Transverse colon (tissue), 4 donors: ENCODE data around the gene ARID4B. TPM values are rescaled to one million over a fixed set of nuclear protein-coding genes. Genes with fewer than 3 reads are reported as not detected.

Source experiments
- DNase-seq: peaks from one replicate; pipeline ENCODE4 v3.0.0-alpha.2; 2019
- H3K27ac ChIP-seq, 4 donors: fragments of 200-600 bp; sonication (generic); 2 replicates each; pipeline ENCODE4 v1.5.1; 2016 to 2018; ENCODE audit warnings: inconsistent platforms in 4 of 4
- H3K27me3 ChIP-seq: fragments of 200-600 bp; sonication (generic); 2 replicates; pipeline ENCODE4 v1.5.1; 2017; ENCODE audit warnings: inconsistent platforms
- H3K36me3 ChIP-seq, 4 donors: fragments of 200-600 bp; sonication (generic); 2 replicates each; pipeline ENCODE4 v1.5.1; 2017 to 2019; ENCODE audit warnings: inconsistent platforms in 4 of 4
- H3K4me1 ChIP-seq, 4 donors: fragments of 200-600 bp; sonication (generic); 2 replicates each; pipeline ENCODE4 v1.5.1; 2017 to 2020; ENCODE audit warnings: inconsistent platforms in 4 of 4
- H3K4me3 ChIP-seq, 4 donors: fragments of 200-600 bp; sonication (generic); 1 replicate in 1 of 4; 2 replicates in 3 of 4; pipeline versions ENCODE4 v1.5.1 to v1.6.1; 2017 to 2019; ENCODE audit warnings: inconsistent platforms in 4 of 4
- H3K9me3 ChIP-seq, 2 donors: fragments of 200-600 bp; sonication (generic); 2 replicates each; pipeline ENCODE4 v1.5.1; 2017 to 2019; ENCODE audit warnings: inconsistent platforms in 2 of 2
- CTCF ChIP-seq, 5 experiments: fragments of 200-600 bp in 3 of 5; fragments of 450-650 bp in 2 of 5; sonication (generic) in 3 of 5; IDR thresholded peaks; 1 replicate in 2 of 5; 2 replicates in 3 of 5; pipeline ENCODE4 v1.5.1; 2016 to 2017; ENCODE audit warnings: antibody characterized with exemption in 5 of 5, inconsistent platforms in 3 of 5, mild to moderate bottlenecking in 2 of 5, moderate library complexity in 1 of 5
- EP300 ChIP-seq: sonication (generic); formaldehyde crosslinking; IDR thresholded peaks from one replicate; pipeline ENCODE4 v1.6.1; 2017; ENCODE audit warnings: antibody characterized with exemption, low read depth
- POLR2A ChIP-seq: fragments of 450-650 bp; IDR thresholded peaks from one replicate; pipeline ENCODE4 v1.6.1; 2016; ENCODE audit warnings: antibody characterized with exemption, mild to moderate bottlenecking, moderate library complexity
- POLR2AphosphoS5 ChIP-seq, 3 donors: sonication (generic); formaldehyde crosslinking; IDR thresholded peaks; one replicate each; pipeline ENCODE4 v1.6.1; 2016; ENCODE audit warnings: antibody characterized with exemption in 3 of 3
- WGBS, 2 donors: methylation state at CpG; one replicate each; pipeline ENCODE4 v1.1.5; 2018; ENCODE audit warnings: low coverage in 1 of 2; 5-methylcytosine and 5-hydroxymethylcytosine counted together
- in situ Hi-C, 4 donors: fragments of 200-750 bp; cut with MboI; loops; one replicate each; pipeline versions ENCODE4 v1.15.0 to v1.15.1; 2017; ENCODE audit warnings: low sequenced_read_pairs in 3 of 4, low pct_ligation_motif_present in 1 of 4, low pct_unique_long_range_greater_than_20kb in 1 of 4
- intact Hi-C: fragments of 100-400 bp; cut with DNase I; formaldehyde crosslinking; loops from one replicate; pipeline ENCODE4 v1.15.1; 2023; ENCODE audit warnings: low total_unique reads
- total RNA-seq, 4 donors: library from RNA; depleted of rRNA; stranded (reverse); fragments of >200 nt; gene quantifications; one replicate each; pipeline ENCODE4 v1.1.0, GENCODE V29; 2016

The ARID4B gene
- total RNA-seq, 4 donors from 2014 or later = 9.2 to 52.0 (median 34.0) TPM

- TF ChIP-seq POLR2AphosphoS5 (IDR thresholded peaks at IDR 0.05) = no peak
- Histone ChIP-seq H3K4me3 (no peak overlapping the region), H3K4me1 (peaks cover 5 to 45% (median 13%) of the 10 kb centered on the region in 4 donors), H3K27me3 (no peaks in the 10 kb centered on the region), H3K9me3 (no peaks in the 10 kb centered on the region), H3K27ac (no peak overlapping the region), H3K36me3 (no peaks in the 10 kb centered on the region)
- intact Hi-C loops = no loop called here
- in situ Hi-C loops = no loop called here
- no peak for DNase-seq
- WGBS, 2 donors = 96 to 98% methylated on average over 4 to 8 of the region's 8 CpGs
Measured at GRCh38 chr1:235266967-235267366, 61.0 kb downstream of the ARID4B start.

GRCh38 chr1:235266325-235266724, 61.7 kb downstream of the ARID4B start:
- Histone ChIP-seq H3K27me3 (no peaks in the 10 kb centered on the region), H3K9me3 (no peaks in the 10 kb centered on the region), H3K4me1 (peaks cover 5 to 42% (median 13%) of the 10 kb centered on the region in 4 donors), H3K36me3 (no peaks in the 10 kb centered on the region), H3K4me3 (no peak overlapping the region), H3K27ac (no peak overlapping the region)
- in situ Hi-C loops (no loop called here), intact Hi-C loops (no loop called here)
- DNase-seq = no peak
- no peak for TF ChIP-seq EP300
- no peak for TF ChIP-seq POLR2A
- TF ChIP-seq POLR2AphosphoS5 (IDR thresholded peaks at IDR 0.05) = no peak
- TF ChIP-seq CTCF (IDR thresholded peaks at IDR 0.05) = no peak
- WGBS, 2 donors = 20 to 37% methylated on average over 1 of the region's 1 CpG

GRCh38 chr1:235265900-235266299, 62.1 kb downstream of the ARID4B start:
- no peak for DNase-seq
- no peaks in the 10 kb centered on the region for H3K36me3 ChIP-seq
- no peak overlapping the region for H3K27ac ChIP-seq
- intact Hi-C loops = no loop called here
- H3K4me1 ChIP-seq = peaks cover 5 to 41% (median 10%) of the 10 kb centered on the region in 4 donors
- in situ Hi-C loops = no loop called here
- 28 to 54% methylated on average over 3 of the region's 3 CpGs for WGBS, 2 donors
- no peak overlapping the region for H3K4me3 ChIP-seq
- no peak for TF ChIP-seq POLR2AphosphoS5 (IDR thresholded peaks at IDR 0.05)
- no peak for TF ChIP-seq CTCF (IDR thresholded peaks at IDR 0.05)
- no peak for TF ChIP-seq EP300
- no peak for TF ChIP-seq POLR2A
- H3K27me3 ChIP-seq = no peaks in the 10 kb centered on the region
- no peaks in the 10 kb centered on the region for H3K9me3 ChIP-seq

- no peak for DNase-seq
- no peak overlapping the region for H3K4me3 ChIP-seq
- H3K4me1 ChIP-seq = peaks cover 0 to 41% (median 13%) of the 10 kb centered on the region in 4 donors
- intact Hi-C loops (no loop called here), in situ Hi-C loops (no loop called here)
- no peaks in the 10 kb centered on the region for H3K9me3 ChIP-seq
- H3K27ac ChIP-seq = no peak overlapping the region
- no peak for TF ChIP-seq CTCF (IDR thresholded peaks at IDR 0.05)
- TF ChIP-seq EP300 = no peak
- no peak for TF ChIP-seq POLR2AphosphoS5 (IDR thresholded peaks at IDR 0.05)
- no peak for TF ChIP-seq POLR2A
- H3K36me3 ChIP-seq = no peaks in the 10 kb centered on the region
- H3K27me3 ChIP-seq = no peaks in the 10 kb centered on the region
Measured at GRCh38 chr1:235264327-235264726, 63.7 kb downstream of the ARID4B start.

GRCh38 chr1:235262539-235262938, 65.4 kb downstream of the ARID4B start:
- H3K27ac ChIP-seq = no peak overlapping the region
- no peak for DNase-seq
- intact Hi-C loops = no loop called here
- in situ Hi-C loops = no loop called here
- H3K4me1 ChIP-seq = peaks cover 0 to 44% (median 15%) of the 10 kb centered on the region in 4 donors
- no peaks in the 10 kb centered on the region for H3K27me3 ChIP-seq
- H3K9me3 ChIP-seq = no peaks in the 10 kb centered on the region
- H3K36me3 ChIP-seq = no peaks in the 10 kb centered on the region
- 95% methylated on average over 3 of the region's 3 CpGs; no CpG with 5 or more reads in 1 of the 2 donors for WGBS, 2 donors
- no peak overlapping the region for H3K4me3 ChIP-seq
- no peak for TF ChIP-seq POLR2A
- no peak for TF ChIP-seq EP300
- TF ChIP-seq POLR2AphosphoS5 (IDR thresholded peaks at IDR 0.05) = no peak
- no peak for TF ChIP-seq CTCF (IDR thresholded peaks at IDR 0.05)
